Measurements from ENCODE around the gene TMCC2. TPM values are rescaled to one million over a fixed set of nuclear protein-coding genes. Genes with fewer than 3 reads are reported as not detected.

TMCC2 gene
- total RNA-seq, 3 donors from 2014 or later (not counting 1 experiment from before 2014, with no cell fraction given) = 0.93 to 1.5 (median 1.1) TPM

GRCh38 chr1:205241366-205242030, 13.8 kb downstream of the TMCC2 start:
- H3K4me1 ChIP-seq (ENCODE audit: control insufficient read depth, insufficient read depth, low read length) = no peaks in the 10 kb centered on the region
- no peak overlapping the region for H3K4me3 Mint-ChIP-seq
- H3K27ac Mint-ChIP-seq = no peak overlapping the region
- 95% methylated on average over 36 of the region's 36 CpGs for WGBS (ENCODE audit: insufficient coverage)
- H3K9me3 ChIP-seq (ENCODE audit: control insufficient read depth, insufficient read depth, low read length) = no peaks in the 10 kb centered on the region
- DNase-seq (no peak), ATAC-seq (no peak)
- H3K27ac ChIP-seq (ENCODE audit: low read length) = no peak overlapping the region
- H3K9me3 Mint-ChIP-seq = no peaks in the 10 kb centered on the region
- H3K4me1 Mint-ChIP-seq = no peaks in the 10 kb centered on the region
- no peaks in the 10 kb centered on the region for H3K36me3 ChIP-seq (ENCODE audit: control insufficient read depth, insufficient read depth, low read length)
- H3K36me3 Mint-ChIP-seq = no peaks in the 10 kb centered on the region
- peaks cover 2% of the 10 kb centered on the region for H3K27me3 ChIP-seq (ENCODE audit: control insufficient read depth, insufficient read depth, low read length)
- intact Hi-C loops (cut with micrococcal nuclease) = loop anchor here (10.0 kb wide), 1 partner anchor 177 kb away; no protein-coding TSS in a partner anchor
- H3K4me3 ChIP-seq (ENCODE audit: low read length) = no peak overlapping the region
- TF ChIP-seq CTCF (IDR thresholded peaks at IDR 0.05) = no peak
- peaks cover 23 to 28% of the 10 kb centered on the region in 2 donors for H3K27me3 Mint-ChIP-seq (ENCODE audit: low read depth in 2 of 2)

- Histone ChIP-seq H3K4me1 (ENCODE audit: control insufficient read depth, insufficient read depth, low read length) (no peaks in the 10 kb centered on the region), H3K4me3 (ENCODE audit: low read length) (no peak overlapping the region), H3K9me3 (ENCODE audit: control insufficient read depth, insufficient read depth, low read length) (no peaks in the 10 kb centered on the region), H3K27me3 (ENCODE audit: control insufficient read depth, insufficient read depth, low read length) (no peaks in the 10 kb centered on the region), H3K36me3 (ENCODE audit: control insufficient read depth, insufficient read depth, low read length) (no peaks in the 10 kb centered on the region), H3K27ac (ENCODE audit: low read length) (no peak overlapping the region)
- intact Hi-C loops (cut with micrococcal nuclease) = loop anchor here (10.0 kb wide), 1 partner anchor 179 kb away; no protein-coding TSS in a partner anchor
- no peak for ATAC-seq
- WGBS (ENCODE audit: insufficient coverage) = 83% methylated on average over 8 of the region's 8 CpGs
- DNase-seq = no peak
- H3K4me3 Mint-ChIP-seq = no peak overlapping the region
- no peak for TF ChIP-seq CTCF (IDR thresholded peaks at IDR 0.05)
- no peaks in the 10 kb centered on the region for H3K4me1 Mint-ChIP-seq
- peaks cover 10 to 16% of the 10 kb centered on the region in 2 donors for H3K27me3 Mint-ChIP-seq (ENCODE audit: low read depth in 2 of 2)
- H3K9me3 Mint-ChIP-seq = no peaks in the 10 kb centered on the region
- H3K36me3 Mint-ChIP-seq = no peaks in the 10 kb centered on the region
- no peak overlapping the region for H3K27ac Mint-ChIP-seq
Measured at GRCh38 chr1:205243350-205244191, 15.8 kb downstream of the TMCC2 start.

GRCh38 chr1:205244384-205244783, 16.6 kb downstream of the TMCC2 start:
- H3K4me1 ChIP-seq (ENCODE audit: control insufficient read depth, insufficient read depth, low read length) = no peaks in the 10 kb centered on the region
- no peak overlapping the region for H3K27ac Mint-ChIP-seq
- intact Hi-C loops (cut with micrococcal nuclease) = loop anchor here (10.0 kb wide), 1 partner anchor 180 kb away; no protein-coding TSS in a partner anchor
- H3K27me3 ChIP-seq (ENCODE audit: control insufficient read depth, insufficient read depth, low read length) = no peaks in the 10 kb centered on the region
- H3K9me3 Mint-ChIP-seq = no peaks in the 10 kb centered on the region
- H3K36me3 Mint-ChIP-seq = no peaks in the 10 kb centered on the region
- DNase-seq (no peak), ATAC-seq (no peak)
- H3K27ac ChIP-seq (ENCODE audit: low read length) = no peak overlapping the region
- no peaks in the 10 kb centered on the region for H3K9me3 ChIP-seq (ENCODE audit: control insufficient read depth, insufficient read depth, low read length)
- 87% methylated on average over 4 of the region's 4 CpGs for WGBS (ENCODE audit: insufficient coverage)
- no peaks in the 10 kb centered on the region for H3K4me1 Mint-ChIP-seq
- no peak for TF ChIP-seq CTCF (IDR thresholded peaks at IDR 0.05)
- peaks cover 8 to 15% of the 10 kb centered on the region in 2 donors for H3K27me3 Mint-ChIP-seq (ENCODE audit: low read depth in 2 of 2)
- H3K4me3 Mint-ChIP-seq = no peak overlapping the region
- H3K36me3 ChIP-seq (ENCODE audit: control insufficient read depth, insufficient read depth, low read length) = no peaks in the 10 kb centered on the region
- no peak overlapping the region for H3K4me3 ChIP-seq (ENCODE audit: low read length)
